GM18867 (cell line): ENCODE results near the gene SMIM28.
"Not testable (repeated sequence)": the region's sequence is repeated elsewhere in the genome, so short reads cannot be mapped to it uniquely, and the experiment has no call there.

Experiments
- ATAC-seq: cut with Tn5 transposase; IDR thresholded peaks from one replicate; pipeline ENCODE4 v1.9.1; 2021; ENCODE audit warnings: mild to moderate bottlenecking, moderate library complexity; ENCODE audit not compliant: unreplicated experiment

The SMIM28 gene

DNA sequence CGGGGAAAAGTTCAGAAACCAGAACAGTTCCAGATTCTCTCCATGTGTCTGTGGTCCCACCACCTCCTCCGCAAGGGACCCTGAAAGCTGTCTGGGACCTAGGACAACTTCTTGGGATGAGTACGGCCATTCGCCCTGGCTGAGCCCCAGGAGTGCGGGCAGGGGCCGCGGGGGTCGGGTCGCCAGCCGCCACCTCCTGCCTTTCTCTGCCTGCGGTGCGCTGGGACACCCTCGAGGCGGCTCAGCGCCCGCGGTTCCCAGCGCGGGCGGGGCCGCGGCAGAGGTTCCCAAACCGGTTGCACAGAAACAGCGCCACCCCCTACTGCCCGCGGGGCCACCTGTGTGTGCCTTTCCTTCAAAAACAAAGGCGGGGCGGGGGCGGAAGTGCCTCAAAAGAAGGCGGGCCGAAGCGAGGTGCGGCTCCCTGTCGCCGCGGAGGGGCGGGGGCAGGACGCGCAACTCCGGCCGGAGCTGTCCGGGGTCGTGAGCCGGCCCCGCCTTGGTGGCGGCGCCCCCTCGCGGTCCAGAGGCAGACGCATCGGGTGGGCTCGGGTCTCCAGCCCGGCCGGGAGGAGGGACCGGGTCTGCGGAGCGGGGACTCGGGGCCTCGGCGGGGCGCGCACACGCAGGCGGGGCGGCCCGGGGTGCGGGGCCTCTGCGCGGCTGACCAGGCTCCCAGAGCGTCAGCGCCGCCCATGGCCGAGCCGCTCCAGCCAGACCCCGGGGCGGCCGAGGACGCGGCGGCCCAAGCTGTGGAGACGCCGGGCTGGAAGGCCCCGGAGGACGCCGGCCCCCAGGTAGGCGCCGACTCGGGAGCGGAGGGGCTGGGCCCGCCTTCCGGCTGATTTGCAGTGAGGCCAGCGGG, 26.3 kb downstream of the SMIM28 start, which contains the start of gene HEBP2:
Gene HEBP2, plus strand, starts transcription at position 423 of the 865 bp plus-strand sequence. Its CDS starts 273 bp downstream, at position 696.
- peak; percentile 83 for ATAC-seq

DNA sequence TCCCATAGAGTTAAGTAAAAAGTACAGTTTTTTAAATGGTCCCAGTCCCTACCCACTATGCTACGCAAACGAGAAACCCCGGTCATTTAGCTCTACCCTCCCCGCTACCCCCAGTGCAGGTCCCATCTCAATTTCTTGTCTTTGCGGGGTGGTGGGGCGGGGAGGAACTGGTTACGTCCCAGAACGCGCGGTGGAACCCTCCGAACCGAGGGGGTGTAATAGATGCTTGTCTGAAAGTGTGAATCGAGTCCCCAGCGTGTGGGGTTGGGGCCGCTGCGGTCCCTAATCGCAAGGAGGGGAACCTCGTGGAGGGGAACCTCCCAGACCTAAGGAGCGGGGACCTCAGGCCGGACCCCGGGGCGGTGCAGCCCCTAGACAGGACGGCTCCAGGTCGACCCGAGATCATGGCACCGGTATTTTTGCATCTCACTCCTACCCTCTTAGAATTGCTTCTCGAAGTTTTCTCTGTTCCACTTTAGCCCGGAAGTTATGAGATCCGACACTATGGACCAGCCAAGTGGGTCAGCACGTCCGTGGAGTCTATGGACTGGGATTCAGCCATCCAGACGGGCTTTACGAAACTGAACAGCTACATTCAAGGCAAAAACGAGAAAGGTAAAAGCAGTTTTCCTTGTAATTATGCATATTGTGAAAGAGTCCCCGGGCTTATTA, 27.1 kb downstream of the SMIM28 start:
- ATAC-seq = no peak

DNA sequence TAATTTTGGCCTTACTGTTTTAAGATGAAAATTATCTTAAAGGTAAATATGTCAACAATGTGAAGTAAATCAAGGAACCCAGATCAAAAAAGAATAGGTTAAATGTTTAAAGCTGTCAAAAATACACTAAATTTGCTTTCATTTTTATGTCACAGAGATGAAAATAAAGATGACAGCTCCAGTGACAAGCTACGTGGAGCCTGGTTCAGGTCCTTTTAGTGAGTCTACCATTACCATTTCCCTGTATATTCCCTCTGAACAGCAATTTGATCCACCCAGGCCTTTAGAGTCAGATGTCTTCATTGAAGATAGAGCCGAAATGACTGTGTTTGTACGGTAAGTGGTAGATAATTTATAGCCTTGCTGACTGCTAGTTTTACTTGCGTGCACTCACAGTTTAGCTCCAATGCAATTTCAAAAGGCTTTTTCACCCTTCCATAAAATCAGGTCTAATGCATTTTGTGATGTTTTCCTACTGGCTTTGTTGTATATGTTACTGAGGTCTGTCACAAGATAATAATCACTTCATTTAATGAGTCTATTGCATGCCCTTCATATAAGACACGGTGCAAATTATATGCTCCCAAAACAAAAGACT, 28.2 kb downstream of the SMIM28 start:
- ATAC-seq = no peak

DNA sequence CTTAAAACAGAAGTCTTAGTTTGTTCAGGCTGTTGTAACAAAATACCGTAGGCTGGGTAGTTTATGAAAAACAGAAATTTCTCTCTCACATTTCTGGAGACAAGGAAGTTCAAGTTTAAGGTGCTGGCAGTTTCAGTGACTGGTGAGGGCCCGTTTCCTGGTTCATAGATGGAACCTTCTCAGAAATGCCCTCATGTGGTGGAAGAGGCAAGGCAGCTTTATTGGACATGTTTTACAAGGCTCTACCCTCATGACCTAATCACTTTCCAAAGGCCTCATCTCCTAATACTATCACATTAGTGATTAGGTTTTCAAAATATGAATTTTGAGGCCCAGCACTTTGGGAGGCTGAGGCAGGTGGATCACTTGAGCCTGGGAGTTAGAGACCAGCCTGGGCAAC, 28.7 kb downstream of the SMIM28 start:
- ATAC-seq = no peak

- ATAC-seq = no peak
Observed at GRCh38 chr6:138410048-138410735, 32.5 kb downstream of the SMIM28 start.

GRCh38 chr6:138410972-138411880, 33.5 kb downstream of the SMIM28 start:
- no peak for ATAC-seq

GRCh38 chr6:138415125-138415524, 37.4 kb downstream of the SMIM28 start:
- ATAC-seq = no peak

- ATAC-seq = no peak
Observed at GRCh38 chr6:138416206-138416605, 38.5 kb downstream of the SMIM28 start.

- no peak for ATAC-seq
Observed at GRCh38 chr6:138417493-138418117, 39.9 kb downstream of the SMIM28 start.

- ATAC-seq = no peak
Observed at GRCh38 chr6:138418118-138418742, 40.5 kb downstream of the SMIM28 start.

GRCh38 chr6:138419766-138420165, 42.1 kb downstream of the SMIM28 start:
- no peak for ATAC-seq

GRCh38 chr6:138420356-138420755, 42.7 kb downstream of the SMIM28 start:
- ATAC-seq = no peak

GRCh38 chr6:138421089-138421488, 43.4 kb downstream of the SMIM28 start:
- no peak for ATAC-seq

GRCh38 chr6:138421608-138422007, 43.9 kb downstream of the SMIM28 start:
- ATAC-seq = no peak

DNA sequence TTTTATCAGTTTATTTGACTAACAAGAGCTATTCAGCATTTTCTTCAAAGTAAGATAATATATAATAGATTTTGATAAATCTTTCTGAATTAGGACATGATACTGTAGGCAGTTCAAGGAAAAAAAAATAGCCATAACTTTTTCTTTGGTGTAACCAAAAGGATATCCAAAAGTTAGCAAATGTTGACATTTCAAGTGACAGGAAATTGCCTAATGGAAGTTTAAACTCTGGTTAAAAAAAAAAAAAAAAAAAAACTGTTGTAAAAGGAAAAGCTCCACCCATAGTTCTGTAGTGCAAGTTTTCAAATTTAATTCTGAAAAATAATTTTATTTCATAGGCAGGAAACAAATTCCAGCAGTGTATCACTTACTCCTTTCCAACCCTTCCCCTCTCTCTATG, 45.2 kb downstream of the SMIM28 start:
- ATAC-seq = no peak

GRCh38 chr6:138424004-138424904, 46.5 kb downstream of the SMIM28 start:
- no peak for ATAC-seq

- ATAC-seq = not testable (repeated sequence)
Observed at GRCh38 chr6:138425256-138425655, 47.6 kb downstream of the SMIM28 start.

DNA sequence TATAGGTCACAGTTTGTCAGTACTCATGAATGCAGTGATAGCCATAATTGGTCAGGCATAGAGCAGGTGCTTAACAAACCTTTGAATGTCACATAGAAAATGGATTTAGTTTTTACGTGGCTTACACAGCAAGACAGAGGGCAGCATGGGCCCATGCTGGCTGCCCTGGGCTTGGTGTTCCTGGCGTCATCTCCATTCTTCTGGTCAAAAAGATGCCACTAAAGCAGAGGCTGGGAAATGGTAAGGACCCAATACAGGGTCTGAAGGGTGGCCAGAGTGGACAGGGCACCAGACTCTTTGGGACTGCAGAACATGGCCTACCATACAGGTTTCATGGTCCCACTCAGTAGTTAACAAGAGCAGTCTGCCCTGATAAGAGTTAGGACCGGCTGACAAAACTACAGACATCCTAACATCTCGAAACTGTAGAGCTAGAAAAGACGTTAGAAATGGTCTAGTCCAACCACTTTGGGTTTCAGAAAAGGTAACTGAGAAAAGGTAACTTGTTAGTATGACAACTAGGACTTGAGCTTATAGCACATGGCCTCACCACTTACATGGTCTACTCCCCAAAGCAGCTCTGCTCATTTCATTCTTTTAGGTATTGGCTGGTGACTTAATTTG, 48.9 kb downstream of the SMIM28 start:
- ATAC-seq = no peak
